ENCODE data around the gene TXNRD1.

Gene TXNRD1

DNA sequence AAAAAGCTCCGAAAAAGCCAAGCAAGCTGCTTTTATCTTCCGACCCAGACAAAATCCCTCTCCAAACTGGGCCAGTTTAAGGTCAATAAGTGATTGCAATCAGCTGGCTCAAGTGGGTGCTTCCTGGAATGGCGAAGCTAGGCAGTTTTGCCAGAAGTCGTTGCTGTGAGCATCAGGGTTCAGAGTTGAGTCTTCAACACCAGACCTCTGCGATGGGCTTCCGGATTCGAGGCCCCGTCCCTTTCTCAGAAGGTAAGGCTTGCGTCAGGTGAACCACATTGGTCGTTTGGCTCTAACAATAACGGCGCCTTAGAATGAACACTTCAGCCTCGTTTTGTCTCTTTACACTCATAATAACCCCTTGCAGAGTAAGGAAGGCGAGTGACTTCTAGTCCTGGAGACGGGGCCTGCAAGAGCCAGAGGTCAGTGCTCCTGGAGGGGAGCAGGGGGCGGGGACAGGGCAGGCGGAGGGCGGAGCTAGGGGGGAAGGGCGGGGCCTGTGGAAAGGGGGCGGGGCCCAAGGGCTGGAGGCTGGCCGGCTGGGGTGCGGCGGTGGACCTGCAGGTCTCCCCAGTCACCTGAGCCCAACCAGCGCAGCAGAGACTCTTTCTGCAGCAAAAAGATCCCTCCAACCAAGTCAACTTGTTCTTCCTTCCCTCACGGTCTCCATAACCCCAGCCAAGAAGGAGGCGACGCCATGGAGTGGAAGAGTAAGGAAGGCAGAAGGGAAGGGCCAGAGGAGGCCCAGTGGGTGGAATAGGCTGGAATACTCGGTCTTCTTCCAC is 43.6 kb upstream of the TXNRD1 start:
- TF ChIP-seq SIN3A (IDR thresholded peaks at IDR 0.05; ENCODE audit: borderline replicate concordance, insufficient read depth, low read length) (no peak), FOXP2 (optimal IDR thresholded peaks at IDR 0.05; ENCODE audit: borderline replicate concordance, extremely low read depth, extremely low read length, insufficient read depth) (no peak), TAF1 (IDR thresholded peaks at IDR 0.05; ENCODE audit: borderline replicate concordance, insufficient read depth, low read length) (no peak), POLR2AphosphoS5 (IDR thresholded peaks at IDR 0.05; ENCODE audit: low read depth, low read length) (no peak)
- TF ChIP-seq, protein P1, sequence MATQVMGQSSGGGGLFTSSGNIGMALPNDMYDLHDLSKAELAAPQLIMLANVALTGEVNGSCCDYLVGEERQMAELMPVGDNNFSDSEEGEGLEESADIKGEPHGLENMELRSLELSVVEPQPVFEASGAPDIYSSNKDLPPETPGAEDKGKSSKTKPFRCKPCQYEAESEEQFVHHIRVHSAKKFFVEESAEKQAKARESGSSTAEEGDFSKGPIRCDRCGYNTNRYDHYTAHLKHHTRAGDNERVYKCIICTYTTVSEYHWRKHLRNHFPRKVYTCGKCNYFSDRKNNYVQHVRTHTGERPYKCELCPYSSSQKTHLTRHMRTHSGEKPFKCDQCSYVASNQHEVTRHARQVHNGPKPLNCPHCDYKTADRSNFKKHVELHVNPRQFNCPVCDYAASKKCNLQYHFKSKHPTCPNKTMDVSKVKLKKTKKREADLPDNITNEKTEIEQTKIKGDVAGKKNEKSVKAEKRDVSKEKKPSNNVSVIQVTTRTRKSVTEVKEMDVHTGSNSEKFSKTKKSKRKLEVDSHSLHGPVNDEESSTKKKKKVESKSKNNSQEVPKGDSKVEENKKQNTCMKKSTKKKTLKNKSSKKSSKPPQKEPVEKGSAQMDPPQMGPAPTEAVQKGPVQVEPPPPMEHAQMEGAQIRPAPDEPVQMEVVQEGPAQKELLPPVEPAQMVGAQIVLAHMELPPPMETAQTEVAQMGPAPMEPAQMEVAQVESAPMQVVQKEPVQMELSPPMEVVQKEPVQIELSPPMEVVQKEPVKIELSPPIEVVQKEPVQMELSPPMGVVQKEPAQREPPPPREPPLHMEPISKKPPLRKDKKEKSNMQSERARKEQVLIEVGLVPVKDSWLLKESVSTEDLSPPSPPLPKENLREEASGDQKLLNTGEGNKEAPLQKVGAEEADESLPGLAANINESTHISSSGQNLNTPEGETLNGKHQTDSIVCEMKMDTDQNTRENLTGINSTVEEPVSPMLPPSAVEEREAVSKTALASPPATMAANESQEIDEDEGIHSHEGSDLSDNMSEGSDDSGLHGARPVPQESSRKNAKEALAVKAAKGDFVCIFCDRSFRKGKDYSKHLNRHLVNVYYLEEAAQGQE (IDR thresholded peaks at IDR 0.05; ENCODE audit: insufficient read depth in 1 of 2, low read depth in 2 of 2, low read length in 2 of 2) = no peak

DNA sequence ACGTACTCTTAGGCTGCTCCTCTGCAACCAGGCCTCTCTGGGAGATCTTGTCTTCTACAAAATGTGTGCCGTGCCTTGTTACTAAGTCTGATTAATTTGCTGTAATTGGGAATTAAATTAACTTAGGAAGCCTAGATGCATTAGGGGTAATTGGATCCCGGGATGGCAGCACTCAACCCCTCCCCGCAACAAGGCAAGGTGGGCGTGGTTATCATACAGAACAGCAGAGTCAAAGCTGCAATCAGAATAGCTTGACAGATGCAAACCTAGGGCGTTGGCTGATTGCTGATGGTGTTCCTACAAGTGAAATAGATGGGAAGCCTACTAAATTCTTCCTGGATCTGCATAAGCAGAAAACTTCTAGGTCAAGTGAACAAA is 43.0 kb upstream of the TXNRD1 start:
- TF ChIP-seq, protein P1 (IDR thresholded peaks at IDR 0.05; ENCODE audit: insufficient read depth in 1 of 2, low read depth in 2 of 2, low read length in 2 of 2) = no peak
- TF ChIP-seq SIN3A (IDR thresholded peaks at IDR 0.05; ENCODE audit: borderline replicate concordance, insufficient read depth, low read length) (no peak), POLR2AphosphoS5 (IDR thresholded peaks at IDR 0.05; ENCODE audit: low read depth, low read length) (no peak), FOXP2 (optimal IDR thresholded peaks at IDR 0.05; ENCODE audit: borderline replicate concordance, extremely low read depth, extremely low read length, insufficient read depth) (no peak), TAF1 (IDR thresholded peaks at IDR 0.05; ENCODE audit: borderline replicate concordance, insufficient read depth, low read length) (no peak)

DNA sequence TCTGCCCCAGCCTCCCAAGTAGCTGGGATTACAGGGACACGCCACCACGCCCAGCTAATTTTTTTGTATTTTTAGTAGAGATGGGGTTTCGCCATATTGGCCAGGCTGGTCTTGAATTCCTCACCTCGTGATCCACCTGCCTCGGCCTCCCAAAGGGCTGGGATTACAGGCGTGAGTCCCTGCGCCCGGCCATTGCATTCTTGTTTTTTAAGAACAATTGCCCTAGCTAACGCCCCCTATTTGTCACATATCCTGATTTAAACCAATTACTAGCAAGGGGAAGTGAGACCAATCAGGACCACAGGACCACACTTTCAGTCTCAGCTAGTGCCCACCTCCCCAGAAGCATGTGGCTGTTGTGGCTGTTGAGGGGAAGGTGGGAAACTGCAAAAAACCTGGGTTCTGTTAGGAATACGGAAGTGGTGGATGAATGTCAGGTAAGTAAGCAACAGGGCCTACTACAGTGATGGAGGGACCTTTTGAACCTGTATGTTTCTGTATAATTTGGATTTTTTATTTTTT is 39.8 kb upstream of the TXNRD1 start:
- no peak for TF ChIP-seq TAF1 (IDR thresholded peaks at IDR 0.05; ENCODE audit: borderline replicate concordance, insufficient read depth, low read length)
- TF ChIP-seq, protein P1 (IDR thresholded peaks at IDR 0.05; ENCODE audit: insufficient read depth in 1 of 2, low read depth in 2 of 2, low read length in 2 of 2) = no peak
- TF ChIP-seq FOXP2 (optimal IDR thresholded peaks at IDR 0.05; ENCODE audit: borderline replicate concordance, extremely low read depth, extremely low read length, insufficient read depth) = no peak
- TF ChIP-seq SIN3A (IDR thresholded peaks at IDR 0.05; ENCODE audit: borderline replicate concordance, insufficient read depth, low read length) = no peak
- TF ChIP-seq POLR2AphosphoS5 (IDR thresholded peaks at IDR 0.05; ENCODE audit: low read depth, low read length) = no peak

DNA sequence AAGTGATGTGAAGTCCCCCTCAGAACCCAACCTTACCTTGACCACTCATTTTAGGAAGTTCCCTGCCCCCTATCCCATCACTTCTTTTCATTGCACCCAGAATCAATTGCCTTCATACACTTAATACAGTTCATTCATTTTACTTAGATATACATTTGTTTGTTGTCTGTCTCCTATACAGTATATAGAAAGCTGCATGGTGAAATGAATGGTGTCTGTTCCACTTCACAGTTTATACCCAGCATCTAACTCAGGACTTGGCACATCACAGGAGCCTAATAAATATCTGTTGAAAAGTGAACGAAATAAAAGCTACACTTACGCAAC is 38.3 kb upstream of the TXNRD1 start:
- no peak for TF ChIP-seq FOXP2 (optimal IDR thresholded peaks at IDR 0.05; ENCODE audit: borderline replicate concordance, extremely low read depth, extremely low read length, insufficient read depth)
- TF ChIP-seq POLR2AphosphoS5 (IDR thresholded peaks at IDR 0.05; ENCODE audit: low read depth, low read length) = no peak
- no peak for TF ChIP-seq TAF1 (IDR thresholded peaks at IDR 0.05; ENCODE audit: borderline replicate concordance, insufficient read depth, low read length)
- TF ChIP-seq, protein P1 (IDR thresholded peaks at IDR 0.05; ENCODE audit: insufficient read depth in 1 of 2, low read depth in 2 of 2, low read length in 2 of 2) = no peak
- TF ChIP-seq SIN3A (IDR thresholded peaks at IDR 0.05; ENCODE audit: borderline replicate concordance, insufficient read depth, low read length) = no peak

All from PFSK-1 (cell line).